Motor neuron (in vitro differentiated cells): ENCODE data around the gene NAT14. TPM values are rescaled to one million over a fixed set of nuclear protein-coding genes. Genes with fewer than 3 reads are reported as not detected.
"Not testable (repeated sequence)": the region's sequence is repeated elsewhere in the genome, so short reads cannot be mapped to it uniquely, and the experiment has no call there.

Experiments used
- ATAC-seq, 8 experiments: fragments of 200-7000 bp; cut with Tn5 transposase; replicated peaks in 6 of 8; 2 replicates each; pipeline ENCODE4 v1.8.0; 2021; ENCODE audit warnings: mild to moderate bottlenecking in 8 of 8, moderate library complexity in 8 of 8
- H3K27ac ChIP-seq, 2 donors: fragments of 250-450 bp; sonication (Bioruptor Pico); 2 replicates each; pipeline ENCODE4 v1.9.0; 2021; ENCODE audit warnings: antibody characterized with exemption in 2 of 2, mild to moderate bottlenecking in 2 of 2, moderate library complexity in 1 of 2
- H3K4me1 ChIP-seq, 2 donors: fragments of 250-450 bp; sonication (Bioruptor Pico); replicated peaks in 1 of 2; 2 replicates each; pipeline ENCODE4 v1.6.1; 2021; ENCODE audit warnings: antibody characterized with exemption in 2 of 2, mild to moderate bottlenecking in 2 of 2, moderate library complexity in 1 of 2
- H3K4me3 ChIP-seq, 5 donors: fragments of 250-450 bp; sonication (Bioruptor Pico); 2 replicates each; pipeline ENCODE4 v1.9.0; 2021; ENCODE audit warnings: antibody characterized with exemption in 5 of 5, mild to moderate bottlenecking in 5 of 5, moderate library complexity in 4 of 5
- WGBS, 10 experiments: fragments of 450-650 bp; shearing (Covaris generic); methylation state at CpG; one replicate each; pipeline ENCODE4 v1.0.0; 2022; 5-methylcytosine and 5-hydroxymethylcytosine counted together
- in situ Hi-C, 9 experiments: fragments of 400-800 bp; cut with MboI; loops; one replicate each; pipeline ENCODE4 v1.15.0; 2021; ENCODE audit warnings: low sequenced_read_pairs in 9 of 9, low pct_unique_long_range_greater_than_20kb in 2 of 9; ENCODE audit not compliant: unreplicated experiment in 9 of 9
- total RNA-seq, 8 experiments: library from RNA; unstranded; fragments of 300-600 nt; gene quantifications; 2 replicates each; pipeline versions ENCODE4 v1.2.3 to v1.2.4, GENCODE V29; 2022

The NAT14 gene
- total RNA-seq, 8 experiments from 2014 or later: 10.9 to 62.6 (median 48.2) TPM

DNA sequence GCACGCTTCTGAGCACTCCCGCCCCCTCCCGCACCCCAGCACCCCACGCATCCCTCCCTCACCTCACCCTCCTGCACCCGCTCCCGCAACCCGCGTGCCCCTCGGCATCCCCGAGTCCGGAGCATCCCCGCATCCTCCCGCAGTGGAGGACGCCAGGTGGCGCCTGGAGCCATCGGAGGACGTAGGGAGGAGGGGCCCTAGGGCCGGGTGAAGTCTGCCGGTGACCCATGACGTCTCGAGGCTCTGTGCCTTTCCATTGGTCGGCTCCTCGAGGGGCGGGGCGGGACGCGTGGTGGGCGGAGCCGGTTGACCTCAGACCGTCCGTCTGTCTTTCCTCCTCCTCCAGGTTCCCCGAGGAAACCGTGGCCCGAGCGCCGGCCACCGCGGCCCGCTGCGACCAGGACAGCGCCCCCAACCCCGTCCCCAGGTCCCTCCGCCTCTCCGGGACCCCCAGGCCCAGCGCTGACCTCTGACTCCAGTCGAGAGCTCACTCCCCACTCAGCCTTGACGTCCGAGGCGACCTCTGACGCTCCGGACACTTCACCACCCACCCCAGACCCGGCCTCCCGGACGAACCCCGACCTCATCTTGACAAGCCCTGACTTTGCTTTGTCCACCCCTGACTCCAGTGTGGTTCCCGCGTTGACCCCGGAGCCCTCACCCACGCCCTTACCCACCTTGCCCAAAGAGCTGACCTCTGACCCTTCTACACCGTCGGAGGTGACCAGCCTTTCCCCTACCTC is 32.1 kb downstream of the NAT14 start:
- Histone ChIP-seq H3K27ac (peak overlapping the region; percentile 32 to 66), H3K4me1 (peaks cover 4% of the 10 kb centered on the region in 2 donors), H3K4me3 (peak overlapping the region; percentile 18 to 33 (median 28))
- ATAC-seq: peak; percentile 95 to 99 (median 98)
- WGBS, 10 experiments: 0% methylated on average over 3 of the region's 61 CpGs; no CpG with 5 or more reads in 9 of the 10 experiments
- in situ Hi-C loops: loop anchor here in 3 of 9 experiments (10.0 kb wide), 2 partner anchors 88 to 108 kb away; partner anchors contain the start of genes ZNF784 (in 2 of the 3), ZNF524 (in 1 of the 3) and ZNF865 (in 1 of the 3)

DNA sequence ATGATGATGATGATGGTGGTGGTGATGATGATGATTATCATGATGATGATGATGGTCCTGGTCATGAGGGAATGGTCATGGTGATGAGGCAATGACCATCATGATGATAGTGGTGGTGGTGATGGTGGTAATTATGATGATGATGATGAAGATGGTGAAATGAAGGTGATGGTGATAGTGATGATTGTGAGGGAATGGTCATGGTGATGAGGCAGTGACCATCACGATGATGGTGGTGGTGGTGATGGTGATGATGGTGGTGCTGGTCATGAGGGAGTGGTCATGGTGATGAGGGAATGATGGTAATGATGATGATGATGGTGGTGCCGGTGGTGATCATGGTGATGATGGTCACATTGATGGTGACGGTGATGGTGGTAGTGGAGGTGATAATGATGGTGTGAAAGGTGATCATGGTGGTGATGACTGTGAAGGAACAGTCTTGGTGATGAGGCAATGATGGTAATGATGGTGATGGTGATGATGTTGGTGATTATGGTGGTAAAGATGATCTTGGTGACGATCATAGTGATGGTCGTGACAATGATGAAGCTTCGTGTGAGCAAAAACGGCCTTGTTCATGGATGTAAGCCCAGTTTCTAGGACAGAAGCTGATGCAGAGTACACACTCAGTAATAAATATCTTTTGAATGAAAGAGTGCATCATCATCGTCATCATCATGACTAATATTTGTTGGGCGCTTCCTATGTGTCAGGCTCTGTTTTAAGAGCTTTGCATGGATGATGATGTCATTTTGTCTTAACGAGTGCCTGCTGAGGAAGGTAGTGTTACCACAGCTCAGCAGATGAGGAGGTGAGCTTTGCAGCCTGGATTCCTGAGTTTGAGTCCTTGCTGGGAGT is 34.7 kb downstream of the NAT14 start:
- in situ Hi-C loops: loop anchor here in 3 of 9 experiments (10.0 kb wide), 2 partner anchors 85 to 105 kb away; partner anchors contain the start of genes ZNF784 (in 2 of the 3), ZNF524 (in 1 of the 3) and ZNF865 (in 1 of the 3)
- no peak overlapping the region for H3K27ac ChIP-seq
- peak in 4 of 8 experiments; percentile 9 to 69 (median 38) for ATAC-seq
- WGBS, 10 experiments: 32 to 100% (median 78%) methylated on average over 2 to 9 of the region's 10 CpGs; no CpG with 5 or more reads in 1 of the 10 experiments
- H3K4me1 ChIP-seq: peaks cover 4% of the 10 kb centered on the region in 2 donors
- H3K4me3 ChIP-seq: no peak overlapping the region

DNA sequence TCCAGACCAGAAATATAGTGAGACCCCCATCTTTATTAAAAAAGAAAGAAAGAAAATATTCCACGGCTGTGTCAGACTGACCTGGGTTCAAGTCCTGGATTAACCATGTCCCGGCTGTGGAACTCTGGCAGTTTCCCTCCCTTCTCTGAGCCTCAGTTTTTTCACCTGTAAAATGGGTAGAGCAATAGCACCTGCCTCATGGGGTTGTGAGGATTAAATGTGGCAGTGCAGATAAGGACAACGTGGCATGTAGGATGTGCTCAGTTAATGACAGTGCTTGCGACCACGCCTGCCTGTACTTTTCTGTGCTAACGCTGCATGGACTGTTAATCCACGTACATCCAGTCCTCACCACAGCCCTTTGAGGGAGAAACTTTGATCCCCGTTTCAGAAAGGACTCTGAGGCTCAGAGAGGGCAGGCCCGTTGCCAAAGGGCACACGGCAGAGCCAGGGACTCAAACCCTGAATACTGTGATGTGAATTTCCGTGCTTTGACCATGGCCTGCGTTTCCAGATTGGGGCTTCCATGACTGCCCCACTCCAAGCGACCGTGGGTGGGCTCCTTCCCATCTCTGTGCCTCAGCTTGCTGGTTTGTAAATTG is 35.8 kb downstream of the NAT14 start:
- H3K4me3 ChIP-seq: no peak overlapping the region
- in situ Hi-C loops: no loop called here
- no peak for ATAC-seq

DNA sequence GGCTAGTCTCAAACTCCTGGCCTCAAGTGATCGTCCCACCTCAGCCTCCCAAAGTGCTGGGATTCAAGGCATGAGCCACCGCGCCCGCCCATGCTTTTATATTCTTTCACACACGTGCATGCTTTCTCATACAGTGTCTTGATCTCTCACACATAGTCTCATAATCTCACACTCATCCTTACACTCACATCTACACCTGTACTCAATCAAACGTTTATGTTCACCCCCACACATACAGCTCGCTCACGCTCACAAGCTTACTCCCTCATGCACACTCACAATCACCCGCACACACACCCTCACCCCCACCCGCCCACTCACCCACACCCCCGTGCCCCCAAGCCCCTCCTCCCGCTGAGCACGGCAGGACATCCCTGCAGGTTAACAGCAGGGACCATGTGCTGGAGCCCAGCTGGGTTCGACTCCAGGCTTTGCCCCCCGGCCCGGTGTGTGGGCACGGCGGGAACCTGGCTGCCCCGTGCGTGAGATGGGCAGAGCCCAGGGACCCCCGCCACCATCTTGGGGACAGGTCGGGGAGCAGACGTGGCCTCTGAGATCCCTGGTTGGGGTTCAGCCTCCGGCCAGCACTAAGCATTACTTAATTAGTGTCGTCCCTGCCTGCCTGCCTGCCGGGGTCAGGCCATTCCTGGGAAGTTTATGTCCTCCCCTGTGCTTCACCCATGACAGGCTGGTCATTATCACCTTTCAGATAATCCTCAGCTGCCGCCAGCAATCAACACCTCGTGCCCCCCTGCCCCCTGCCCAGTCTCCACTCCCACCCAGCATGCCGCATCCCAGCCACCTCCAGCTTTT is 40.5 kb downstream of the NAT14 start:
- Histone ChIP-seq H3K4me3 (no peak overlapping the region), H3K27ac (peak overlapping the region in 1 of 2 donors; percentile 31), H3K4me1 (peaks cover 20 to 27% of the 10 kb centered on the region in 2 donors)
- peak in 1 of 8 experiments; percentile 10 for ATAC-seq
- in situ Hi-C loops: no loop called here
- WGBS, 10 experiments: 25 to 100% (median 59%) methylated on average over 1 to 8 of the region's 29 CpGs; no CpG with 5 or more reads in 3 of the 10 experiments

More for the DNA sequence above, 35.8 kb downstream of the NAT14 start:
- 20 to 100% (median 77%) methylated on average over 1 to 7 of the region's 14 CpGs; no CpG with 5 or more reads in 2 of the 10 experiments for WGBS, 10 experiments
- no peak overlapping the region for H3K27ac ChIP-seq
- peaks cover 11 to 12% of the 10 kb centered on the region in 2 donors for H3K4me1 ChIP-seq

DNA sequence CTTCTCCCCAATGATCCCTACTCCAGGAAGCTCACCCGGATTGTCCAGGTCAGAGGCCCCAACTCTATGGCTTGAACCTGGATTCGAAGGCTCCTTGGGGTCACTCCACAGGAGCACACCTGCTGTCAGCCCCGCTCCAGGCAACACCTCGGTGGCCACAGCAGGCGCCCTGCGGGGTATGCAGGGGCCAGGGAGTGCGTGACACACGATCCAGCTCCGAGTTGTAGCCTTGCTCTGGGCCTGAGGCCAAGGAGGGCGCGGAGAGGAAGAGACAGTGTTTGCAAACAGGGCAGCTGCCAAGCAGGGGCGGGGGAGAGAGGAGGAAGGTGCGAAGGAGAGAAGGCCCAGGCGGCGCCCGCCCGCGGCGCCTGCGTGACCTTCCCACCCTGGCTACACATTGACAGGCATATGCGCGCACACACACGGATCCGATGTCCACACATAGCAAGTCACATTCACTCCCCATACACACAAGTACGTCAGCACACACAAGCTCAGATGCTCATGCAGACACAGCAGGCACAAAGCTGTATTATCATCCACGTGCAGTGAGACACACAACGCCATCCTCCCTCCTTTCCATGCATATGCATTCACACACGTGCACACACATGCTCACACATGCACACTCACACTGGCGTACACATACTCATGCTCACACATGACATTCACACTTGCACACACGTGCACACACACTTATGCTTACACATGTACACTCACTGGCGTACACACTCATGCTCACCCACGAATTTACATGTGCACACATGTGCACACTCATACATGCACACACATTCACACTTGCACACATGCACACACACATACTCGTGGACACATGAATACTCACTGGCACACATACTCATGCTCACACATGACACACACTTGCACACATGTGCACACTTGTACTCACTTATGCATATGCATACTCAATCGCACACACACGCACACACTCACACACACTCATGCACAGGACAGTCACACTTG is 41.5 kb downstream of the NAT14 start:
- peaks cover 16 to 27% of the 10 kb centered on the region in 2 donors for H3K4me1 ChIP-seq
- 25 to 100% (median 74%) methylated on average over 3 to 9 of the region's 35 CpGs; no CpG with 5 or more reads in 2 of the 10 experiments for WGBS, 10 experiments
- peak overlapping the region; percentile 40 to 64 for H3K27ac ChIP-seq
- ATAC-seq: peak; percentile 51 to 97 (median 75)
- in situ Hi-C loops: no loop called here
- H3K4me3 ChIP-seq: no peak overlapping the region

DNA sequence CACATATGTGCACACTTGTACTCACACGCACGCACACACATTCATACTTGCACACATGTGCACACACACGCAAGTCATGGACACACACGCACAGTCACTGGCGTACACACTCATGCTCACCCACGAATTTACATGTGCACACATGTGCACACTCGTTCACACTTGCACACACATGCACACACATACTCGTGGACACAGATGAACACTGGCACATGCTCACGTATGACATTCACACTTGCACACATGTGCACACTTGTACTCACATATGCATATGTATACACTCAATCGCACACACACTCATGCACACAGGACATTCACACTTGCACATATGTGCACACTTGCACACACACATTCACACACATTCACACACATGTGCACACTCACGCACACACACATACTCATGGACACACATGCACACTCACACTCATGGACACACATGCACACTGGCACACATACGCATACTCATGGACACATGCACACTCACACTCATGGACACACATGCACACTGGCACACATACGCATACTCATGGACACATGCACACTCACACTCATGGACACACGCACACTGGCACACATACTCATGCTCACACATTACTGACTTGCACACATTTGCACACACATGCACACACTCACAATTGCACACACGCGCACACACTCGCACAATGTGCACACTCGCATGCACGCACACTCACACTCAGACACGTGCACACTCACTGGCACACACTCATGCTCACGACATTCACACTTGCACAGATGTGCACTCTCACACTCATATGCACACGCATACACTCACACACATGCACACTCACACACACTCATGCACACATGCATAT is 42.4 kb downstream of the NAT14 start:
- Histone ChIP-seq H3K27ac (no peak overlapping the region), H3K4me3 (no peak overlapping the region), H3K4me1 (peaks cover 15 to 27% of the 10 kb centered on the region in 2 donors)
- WGBS, 10 experiments: 53 to 95% (median 67%) methylated on average over 3 to 13 of the region's 22 CpGs; no CpG with 5 or more reads in 1 of the 10 experiments
- no peak for ATAC-seq
- in situ Hi-C loops: no loop called here

DNA sequence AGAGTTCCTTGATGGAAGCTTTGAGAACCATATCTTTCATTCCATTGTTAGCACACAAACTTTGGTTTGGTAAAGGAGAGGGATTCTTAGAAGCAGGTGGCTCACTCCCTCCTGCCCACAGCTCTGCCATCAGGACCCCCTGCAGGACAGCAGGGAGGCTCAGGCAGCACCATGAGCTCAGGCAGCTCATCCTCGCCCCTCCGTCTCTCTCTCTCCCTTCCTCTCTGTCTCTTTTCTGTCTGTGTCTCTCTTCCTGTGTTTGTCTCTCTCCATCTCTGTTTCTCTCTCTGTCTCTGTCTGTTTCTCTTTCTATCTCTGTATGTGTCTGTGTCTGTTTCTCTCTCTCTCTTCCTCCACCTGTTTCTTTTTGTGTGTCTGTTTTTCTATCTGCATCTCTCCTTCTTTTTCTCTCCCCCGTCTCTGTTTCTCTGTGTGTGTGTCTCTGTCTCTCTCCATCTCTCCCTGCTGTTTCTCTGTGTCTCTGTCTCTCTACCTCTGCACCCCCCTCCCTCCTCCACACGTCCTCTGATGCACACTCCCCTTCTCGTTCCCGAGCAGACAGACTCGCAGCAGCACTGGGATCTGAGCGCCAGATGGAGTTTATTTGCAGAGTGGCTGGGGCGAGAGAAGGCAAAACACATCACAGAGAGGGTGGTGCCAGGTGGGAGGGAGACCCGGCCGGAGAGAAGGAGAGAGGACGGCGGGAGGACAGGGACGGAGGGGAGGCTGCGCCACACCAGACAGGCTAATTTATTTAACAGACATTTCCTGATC is 43.2 kb downstream of the NAT14 start:
- Histone ChIP-seq H3K27ac (no peak overlapping the region), H3K4me1 (peaks cover 15 to 27% of the 10 kb centered on the region in 2 donors), H3K4me3 (no peak overlapping the region)
- peak in 7 of 8 experiments; percentile 3 to 78 (median 72) for ATAC-seq
- 6 to 83% (median 35%) methylated on average over 1 to 12 of the region's 15 CpGs for WGBS, 10 experiments
- in situ Hi-C loops: no loop called here

DNA sequence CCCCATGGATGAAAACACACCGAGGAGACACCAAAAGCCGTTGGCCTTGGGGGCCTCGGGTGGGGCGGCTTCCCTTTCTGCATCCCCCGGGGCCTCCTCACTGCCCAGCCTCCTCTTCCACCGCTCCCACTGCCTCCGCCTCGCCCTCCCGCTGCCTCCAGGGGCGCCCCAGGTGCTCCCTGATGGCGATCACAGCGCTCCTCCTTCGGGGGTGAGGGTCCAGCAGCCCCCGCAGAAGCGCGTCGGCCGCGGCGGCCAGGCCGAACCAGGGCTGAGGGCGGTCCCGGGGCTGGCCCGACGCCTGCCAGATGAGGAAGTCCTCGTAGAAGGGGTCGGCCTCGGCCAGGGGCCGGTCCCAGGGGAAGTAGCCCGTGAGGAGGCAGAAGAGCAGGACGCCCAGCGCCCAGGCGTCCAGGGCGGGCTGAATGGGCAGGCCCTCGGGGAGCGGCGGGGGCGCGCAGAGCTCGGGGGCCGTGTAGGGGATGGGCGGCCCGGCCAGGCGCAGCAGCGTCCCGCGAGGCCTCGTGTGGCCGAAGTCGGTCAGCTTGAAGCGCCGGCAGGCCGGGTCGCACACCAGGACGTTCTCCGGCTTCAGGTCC is 44.7 kb downstream of the NAT14 start:
- Histone ChIP-seq H3K4me1 (peaks cover 15 to 27% of the 10 kb centered on the region in 2 donors), H3K4me3 (no peak overlapping the region), H3K27ac (no peak overlapping the region)
- no peak for ATAC-seq
- in situ Hi-C loops: no loop called here
- 60 to 100% (median 100%) methylated on average over 1 of the region's 56 CpGs; no CpG with 5 or more reads in 7 of the 10 experiments for WGBS, 10 experiments

DNA sequence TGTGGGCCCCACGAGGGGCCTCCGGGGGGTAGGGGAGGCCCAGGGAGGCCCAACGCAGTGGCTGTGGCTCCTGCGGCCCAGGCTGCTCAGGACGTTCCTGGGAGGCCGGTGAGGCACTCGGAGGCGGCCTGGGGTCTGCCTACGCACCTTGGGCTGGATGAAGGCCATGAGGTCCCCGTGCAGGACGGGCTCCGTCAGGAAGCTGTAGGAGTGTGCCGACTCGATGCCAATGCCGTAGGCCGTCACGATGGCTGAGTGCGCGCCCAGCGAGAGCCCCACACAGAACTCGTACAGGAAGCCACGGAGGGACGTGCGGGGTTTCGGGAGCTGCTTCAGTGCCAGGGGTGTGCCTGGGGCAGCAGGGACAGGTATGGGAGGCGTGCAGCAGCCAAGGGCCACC is 46.0 kb downstream of the NAT14 start:
- in situ Hi-C loops: no loop called here
- no peak overlapping the region for H3K4me3 ChIP-seq
- no peak overlapping the region for H3K27ac ChIP-seq
- no peak for ATAC-seq
- WGBS, 10 experiments: 87% methylated on average over 3 of the region's 26 CpGs; no CpG with 5 or more reads in 9 of the 10 experiments
- H3K4me1 ChIP-seq: peaks cover 6 to 19% of the 10 kb centered on the region in 2 donors

DNA sequence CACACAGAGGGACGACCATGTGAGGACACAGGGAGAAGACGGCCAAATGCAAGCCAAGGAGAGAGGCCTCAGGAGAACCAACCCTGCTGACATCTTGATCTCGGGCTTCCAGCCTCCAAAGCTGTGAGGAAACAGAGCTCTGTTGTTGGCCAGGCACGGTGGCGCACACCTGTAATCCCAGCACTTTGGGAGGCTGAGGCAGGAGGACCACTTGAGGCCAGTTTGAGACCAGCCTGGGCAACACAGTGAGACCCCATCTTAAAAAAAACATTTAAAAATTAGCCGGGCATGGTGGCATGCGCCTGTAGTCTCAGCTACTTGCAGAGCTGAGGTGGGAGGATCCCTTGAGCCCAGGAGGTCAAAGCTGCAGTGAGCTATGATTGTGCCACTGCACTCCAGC is 49.3 kb downstream of the NAT14 start:
- H3K4me3 ChIP-seq, ATAC-seq, H3K27ac ChIP-seq, in situ Hi-C loops: not testable (repeated sequence)
- 76 to 100% (median 94%) methylated on average over 1 to 5 of the region's 7 CpGs; no CpG with 5 or more reads in 4 of the 10 experiments for WGBS, 10 experiments
- peaks cover 3 to 11% of the 10 kb centered on the region in 2 donors for H3K4me1 ChIP-seq
